Stimulated activated CD8-positive, alpha-beta memory T cell treated with anti-CD3 and anti-CD28 coated beads, Interleukin-4, amount 100 ng/mL, for 24 hours (primary cell): Measurements from ENCODE around the gene ARHGAP26.
"Not testable (repeated sequence)": the region's sequence is repeated elsewhere in the genome, so short reads cannot be mapped to it uniquely, and the experiment has no call there.

Experiments
- DNase-seq: peaks from one replicate; pipeline ENCODE4 v3.0.0-alpha.2; 2020; ENCODE audit warnings: low read depth

Gene ARHGAP26

DNA sequence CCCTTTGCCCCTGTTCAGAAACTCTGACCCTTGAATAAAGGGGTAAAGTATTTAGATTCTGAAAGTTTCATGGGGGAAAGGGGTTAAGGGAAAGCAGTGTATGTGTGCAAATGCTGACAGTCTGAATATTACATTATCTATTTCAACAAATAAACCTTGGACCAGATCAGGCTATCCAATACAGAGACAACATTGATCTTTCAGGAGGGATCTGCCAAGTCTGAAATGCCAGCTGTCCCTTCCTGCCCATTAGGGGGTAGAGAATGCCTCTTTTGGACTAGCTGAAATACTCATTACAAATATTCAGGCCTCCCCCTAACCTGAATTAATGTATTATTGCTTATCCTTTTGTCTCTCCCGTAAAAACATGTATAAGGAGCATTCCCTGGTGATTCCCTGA, 413.8 kb downstream of the ARHGAP26 start:
- no peak for DNase-seq

DNA sequence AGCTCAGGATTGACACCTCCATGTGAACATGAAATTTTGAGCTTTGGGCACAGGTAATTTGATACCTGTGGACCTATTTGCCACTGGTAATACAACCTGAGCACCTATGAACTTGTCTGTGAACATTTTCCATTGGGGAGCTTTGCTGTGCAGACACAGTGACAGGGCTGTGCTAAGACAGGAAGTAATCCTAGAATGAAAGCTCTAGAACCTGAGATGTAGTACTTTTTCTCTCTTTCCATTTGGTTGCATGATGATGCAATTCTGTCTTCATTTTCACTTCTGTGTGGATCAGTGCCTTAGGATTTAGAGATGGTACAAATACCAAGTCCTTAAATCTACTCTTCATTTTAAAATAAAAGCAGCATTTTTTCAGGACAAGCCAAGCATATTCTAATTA, 416.4 kb downstream of the ARHGAP26 start:
- no peak for DNase-seq

DNA sequence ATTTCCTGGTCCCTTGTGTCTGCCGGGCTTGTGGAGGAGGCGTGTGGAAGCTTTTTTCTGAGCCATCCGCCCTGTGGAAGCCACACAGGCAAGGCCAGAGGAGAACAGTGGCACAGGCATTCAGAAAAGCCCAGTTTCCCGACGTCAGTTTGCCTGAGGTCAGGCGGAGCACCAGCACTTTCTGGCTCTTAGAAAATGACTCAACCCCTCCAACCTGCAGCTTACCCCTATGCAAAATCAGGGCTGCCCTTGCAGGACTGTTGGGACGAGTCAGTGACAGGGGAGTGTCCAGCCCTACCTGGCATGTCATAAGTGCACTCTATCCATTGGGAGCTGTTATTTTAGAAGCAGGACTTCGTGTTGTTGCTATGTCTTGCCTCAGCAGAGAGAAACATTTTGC, 417.3 kb downstream of the ARHGAP26 start:
- no peak for DNase-seq

DNA sequence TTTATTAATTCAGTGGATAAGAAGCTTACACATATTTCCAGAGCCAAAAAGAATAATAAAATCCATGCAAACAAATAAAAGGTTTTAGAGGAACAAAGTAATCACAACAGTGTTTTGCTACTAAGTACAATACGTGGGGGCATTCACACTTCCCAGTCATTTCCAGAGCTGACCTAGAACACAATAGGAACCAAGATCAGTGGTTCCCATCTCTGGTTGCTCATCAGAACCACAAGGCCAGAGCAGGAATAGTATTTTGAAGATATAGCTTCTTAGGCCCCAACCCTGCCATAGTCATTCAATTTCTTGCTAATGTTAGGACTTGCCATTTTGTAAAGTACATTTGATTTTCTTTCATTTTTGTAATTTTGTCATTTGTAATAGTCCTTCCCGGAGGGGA, 417.9 kb downstream of the ARHGAP26 start:
- no peak for DNase-seq

DNA sequence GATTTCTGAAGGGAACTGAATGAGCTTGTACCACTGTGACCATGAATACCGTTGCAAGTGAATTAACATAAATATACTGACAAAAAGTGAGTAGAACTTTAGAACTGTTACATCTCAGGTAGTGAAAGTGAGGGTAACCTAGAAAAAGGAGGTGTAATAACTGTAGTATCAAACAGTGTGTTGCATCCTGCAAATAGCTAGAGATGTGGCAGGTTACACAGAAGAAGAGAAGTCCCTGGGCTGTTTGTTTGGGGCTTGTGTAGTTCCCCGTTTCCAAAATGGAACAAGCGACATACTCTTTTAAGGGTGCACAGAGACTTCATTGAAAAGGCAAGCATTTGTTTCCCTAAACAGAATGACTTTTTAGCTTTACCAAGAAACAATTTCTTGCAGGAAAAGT, 418.5 kb downstream of the ARHGAP26 start:
- DNase-seq = no peak

DNA sequence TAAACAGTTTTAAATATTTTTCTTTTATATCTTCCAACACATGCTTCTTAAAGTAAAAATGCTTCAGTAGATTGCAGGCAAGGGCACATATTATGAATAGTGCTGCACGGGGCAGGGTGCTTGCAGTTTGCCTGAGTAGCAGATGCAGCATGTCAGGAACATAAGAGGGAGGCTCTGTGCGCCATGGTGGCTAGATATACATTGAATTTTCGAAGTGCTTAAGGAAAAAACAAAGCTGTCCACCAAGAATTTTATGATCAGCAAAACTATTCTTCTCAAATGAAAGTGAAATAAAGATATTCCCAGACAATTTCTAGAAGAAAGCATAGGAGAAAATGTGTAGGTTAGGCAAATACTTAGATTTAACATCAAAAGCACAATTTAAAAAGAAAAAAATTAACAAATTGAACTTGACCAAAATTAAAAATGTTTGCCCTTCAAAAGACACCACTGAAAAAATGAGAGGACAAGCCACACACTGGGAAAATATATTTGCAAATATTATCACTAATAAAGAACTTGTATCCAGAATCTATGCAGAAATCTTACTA, 420.2 kb downstream of the ARHGAP26 start:
- no peak for DNase-seq

DNA sequence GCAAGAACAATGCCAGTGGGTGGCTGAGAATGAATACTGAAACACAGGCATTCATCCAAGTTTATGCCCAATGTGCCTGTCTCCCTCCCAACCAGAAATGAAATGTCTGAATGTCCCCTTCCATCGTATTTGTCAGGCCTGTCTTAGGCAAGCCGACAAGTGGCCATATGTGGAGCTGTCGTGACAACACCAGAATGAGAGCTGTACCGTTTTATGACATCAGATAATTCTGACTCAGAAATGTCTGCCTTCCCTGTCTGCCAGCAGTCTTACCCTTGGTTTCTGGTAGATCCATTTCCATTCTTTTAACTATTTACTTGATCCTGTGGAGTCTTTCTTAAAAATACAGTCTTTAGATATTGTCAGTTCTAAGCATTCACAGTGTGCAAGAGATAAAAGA, 421.5 kb downstream of the ARHGAP26 start:
- no peak for DNase-seq

DNA sequence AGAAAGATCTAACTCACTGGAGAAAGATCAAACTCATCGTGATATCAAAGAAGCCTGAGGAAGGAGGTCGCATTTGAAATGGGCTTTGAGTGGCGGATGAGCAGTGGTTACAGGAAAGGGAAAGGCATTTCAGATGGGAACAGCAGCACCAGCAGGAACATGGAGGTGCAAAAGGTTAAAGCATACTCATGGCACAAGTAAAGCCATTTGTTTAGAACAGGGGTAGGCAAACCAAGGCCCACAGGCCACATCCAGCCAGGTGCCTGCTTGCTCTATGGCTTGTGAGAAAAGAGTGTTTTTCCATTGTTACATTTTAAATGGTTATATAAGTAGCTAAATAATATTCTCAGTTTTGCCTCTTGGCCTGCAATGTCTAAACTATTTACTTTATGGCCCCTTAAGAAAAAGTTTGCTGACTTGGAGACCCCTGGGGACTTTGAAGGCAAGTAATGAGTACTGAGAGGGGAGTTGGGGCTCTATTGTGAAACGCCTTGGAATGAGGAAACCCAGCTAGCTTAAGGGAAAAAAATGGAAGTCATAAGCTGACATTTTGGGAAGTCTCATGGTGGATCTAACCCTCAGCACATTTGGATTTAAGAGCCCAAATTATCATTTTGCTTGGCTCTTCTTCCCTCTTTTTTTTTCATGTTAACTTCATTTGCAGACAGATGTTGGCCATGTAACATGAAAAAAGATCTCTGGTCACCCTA, 422.2 kb downstream of the ARHGAP26 start:
- DNase-seq = no peak

DNA sequence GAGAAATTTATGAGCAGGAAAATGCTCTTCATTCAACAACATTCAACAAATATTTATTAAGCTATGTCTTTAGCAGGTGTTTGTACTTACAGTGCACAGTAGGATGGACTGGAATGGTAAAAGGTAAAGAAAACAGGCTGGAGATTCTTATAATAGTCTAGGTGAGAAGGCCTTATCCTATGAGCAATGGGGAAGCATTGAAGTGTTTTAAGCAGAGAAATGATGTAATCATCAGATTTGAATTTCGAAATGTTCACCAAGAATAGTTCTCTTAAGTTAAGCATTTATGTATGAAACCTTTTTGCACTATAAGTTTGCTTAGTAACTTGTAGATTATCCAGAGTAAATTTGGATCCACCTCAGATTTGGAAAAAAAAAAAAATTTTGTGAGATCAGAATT, 424.0 kb downstream of the ARHGAP26 start:
- no peak for DNase-seq

DNA sequence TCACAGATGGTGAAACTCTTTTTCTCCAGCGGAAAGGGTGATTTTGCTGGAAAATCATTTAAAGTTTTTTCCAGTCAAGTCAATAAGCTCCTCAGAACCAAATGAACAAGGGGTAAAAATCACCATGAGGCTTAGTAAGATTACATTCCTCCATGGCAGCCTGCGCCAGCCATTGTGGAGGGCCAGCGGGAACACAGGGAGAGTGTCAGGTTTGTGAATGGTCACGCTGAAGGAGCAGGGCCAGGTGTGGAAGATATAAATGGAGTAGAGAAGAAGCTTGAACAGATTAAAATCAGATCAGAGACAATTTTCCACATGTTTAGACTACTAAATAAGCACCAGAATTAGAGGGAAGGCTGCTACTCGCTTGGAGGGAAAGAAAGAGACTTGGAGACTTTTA, 424.5 kb downstream of the ARHGAP26 start:
- DNase-seq = no peak

DNA sequence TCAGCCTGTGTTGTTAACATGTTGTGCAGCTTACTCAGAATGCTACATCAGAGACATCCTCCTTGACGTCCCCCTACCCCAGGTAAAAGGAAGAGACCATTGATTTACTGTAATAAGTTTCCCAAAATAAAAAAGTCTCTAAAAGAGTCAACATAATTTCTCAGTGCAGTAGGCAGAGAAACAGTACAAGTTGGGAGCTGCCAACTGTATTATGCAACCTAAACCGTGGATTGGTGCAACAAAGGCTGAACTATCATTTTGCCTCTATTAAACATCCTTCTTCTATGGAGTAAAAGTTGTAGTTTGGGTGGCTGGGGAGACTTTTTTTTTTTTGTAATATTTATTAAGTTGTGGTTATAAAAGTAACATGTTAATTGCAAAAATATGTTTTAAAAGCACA, 425.3 kb downstream of the ARHGAP26 start:
- no peak for DNase-seq

DNA sequence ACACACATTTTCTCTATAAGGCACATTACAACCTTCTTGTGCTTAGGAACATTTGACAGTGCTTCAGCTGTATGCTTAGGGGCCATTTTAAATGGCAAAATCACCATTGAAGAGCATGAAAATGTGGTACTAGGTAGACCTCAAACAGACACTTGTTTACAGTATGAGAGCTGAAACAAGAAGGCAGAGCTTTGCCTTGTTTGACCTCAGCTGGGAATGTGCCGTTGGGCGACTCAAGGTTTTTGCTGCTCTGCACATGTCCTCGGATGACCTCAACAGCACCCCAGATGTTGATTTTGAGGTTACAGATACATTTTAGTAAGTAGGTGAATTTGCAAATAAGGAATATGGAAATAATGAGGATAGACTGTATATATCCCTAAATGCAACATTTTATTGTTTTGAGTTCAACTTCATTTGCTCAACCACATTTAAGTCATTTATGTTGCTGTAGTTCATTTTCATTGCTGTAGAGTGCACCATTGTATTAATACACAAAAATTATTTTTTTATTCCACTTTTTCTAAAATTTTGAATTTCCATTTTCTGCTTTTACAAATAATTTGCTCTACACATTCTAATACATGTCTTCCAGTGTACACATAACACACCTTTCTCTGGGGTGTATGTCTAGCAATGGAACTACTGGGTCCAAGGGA, 426.6 kb downstream of the ARHGAP26 start:
- DNase-seq = no peak

DNA sequence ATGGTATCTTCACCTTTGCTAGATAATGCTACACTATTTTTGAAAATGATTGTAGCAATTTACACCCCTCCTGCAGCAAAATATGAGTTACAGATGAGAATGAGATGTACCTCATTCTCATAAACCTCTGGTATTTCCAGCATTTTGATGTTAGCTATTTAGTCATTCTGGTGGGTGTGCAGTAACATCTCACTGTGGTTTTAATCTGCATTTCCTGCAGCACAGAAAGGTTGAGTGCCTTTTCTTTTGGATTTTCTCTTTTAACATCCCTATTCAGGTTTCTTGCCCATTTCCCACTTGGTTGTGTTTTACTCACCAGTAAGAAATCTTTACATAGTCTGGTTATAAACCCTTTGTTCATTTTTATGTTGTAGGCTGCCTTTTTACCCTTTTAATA, 427.1 kb downstream of the ARHGAP26 start:
- no peak for DNase-seq

DNA sequence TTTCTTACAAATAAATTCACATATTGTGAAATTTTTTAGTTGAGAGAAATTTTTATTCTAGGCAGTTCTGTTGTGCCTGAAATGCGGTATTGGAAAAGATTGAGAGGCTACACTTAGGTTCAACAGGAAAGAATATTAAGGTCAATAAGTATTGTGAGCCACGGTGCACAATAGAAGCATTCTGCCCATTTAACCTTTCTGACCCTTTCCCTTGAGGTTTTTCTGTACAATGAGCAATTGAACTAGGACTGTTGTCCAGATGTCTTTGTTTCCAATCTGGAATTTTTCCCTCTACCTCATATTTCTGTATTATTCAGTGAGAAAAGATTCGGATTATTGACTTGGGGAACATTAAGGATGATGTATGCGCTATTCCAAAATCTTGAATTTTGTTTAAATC, 428.2 kb downstream of the ARHGAP26 start:
- no peak for DNase-seq

DNA sequence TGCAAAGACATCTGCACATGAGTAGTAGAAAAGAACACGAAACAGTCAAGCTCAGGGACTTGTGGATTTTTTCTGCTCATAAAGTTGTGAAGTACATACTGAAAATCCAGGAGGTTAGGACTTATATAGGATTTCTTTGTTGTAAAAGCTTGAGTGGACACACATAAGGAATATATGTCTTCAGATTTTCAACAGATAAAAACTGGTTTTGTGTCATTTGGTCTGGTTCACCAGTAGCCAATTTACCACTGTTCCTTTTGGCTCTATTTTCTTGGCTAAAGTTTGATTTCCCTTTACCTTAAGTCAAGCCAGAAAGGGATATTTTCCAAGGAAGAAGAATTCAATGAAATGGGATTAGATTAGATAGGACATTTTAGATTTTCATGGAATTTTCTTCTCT, 429.0 kb downstream of the ARHGAP26 start:
- no peak for DNase-seq

DNA sequence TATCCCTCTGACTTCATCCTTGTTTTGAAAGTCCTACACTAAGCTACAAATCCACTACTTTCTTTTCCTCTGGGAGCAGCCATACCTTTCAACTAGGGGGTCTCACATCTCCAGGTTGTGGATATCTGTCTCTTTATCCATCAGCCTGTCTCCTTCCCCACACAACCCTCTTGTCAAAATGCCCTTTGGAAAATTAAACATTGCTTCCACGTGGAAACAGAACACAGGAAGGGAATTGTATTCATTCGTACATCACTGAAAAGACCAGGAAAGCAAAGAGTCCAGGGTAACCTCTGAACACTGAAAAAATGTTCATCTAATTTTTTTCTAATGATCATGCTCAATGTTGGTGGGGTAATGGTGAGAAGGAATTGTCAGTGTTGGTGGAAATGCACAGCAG, 429.7 kb downstream of the ARHGAP26 start:
- no peak for DNase-seq

DNA sequence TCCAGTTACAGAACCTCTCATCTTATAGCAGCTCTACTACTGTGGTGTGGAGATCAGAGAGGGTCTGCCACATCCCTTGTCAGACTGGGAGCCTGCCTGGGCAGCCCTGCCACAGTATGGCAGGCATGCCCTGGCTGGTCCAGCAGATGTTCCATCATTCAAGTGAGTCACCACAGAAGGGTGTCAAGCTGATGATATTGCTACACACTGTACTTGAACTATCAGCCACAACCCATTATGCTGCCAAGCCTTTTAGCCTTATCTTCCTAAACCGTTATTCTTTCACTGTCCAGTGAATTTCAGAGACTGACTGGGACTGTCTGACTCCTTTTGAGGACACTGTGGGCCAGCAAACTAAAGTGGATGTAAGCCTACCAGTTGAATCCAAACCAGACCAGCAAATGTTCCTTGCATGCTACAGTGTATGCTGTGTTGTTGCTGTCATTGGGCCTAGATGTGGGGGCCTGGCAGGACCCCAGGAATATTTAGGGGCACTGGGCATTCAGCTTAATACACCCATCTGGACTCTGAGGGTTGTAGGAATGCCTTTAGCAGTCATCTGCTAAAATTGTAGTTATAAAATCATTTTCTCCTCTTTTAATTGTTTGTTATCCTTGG, 430.7 kb downstream of the ARHGAP26 start:
- no peak for DNase-seq

DNA sequence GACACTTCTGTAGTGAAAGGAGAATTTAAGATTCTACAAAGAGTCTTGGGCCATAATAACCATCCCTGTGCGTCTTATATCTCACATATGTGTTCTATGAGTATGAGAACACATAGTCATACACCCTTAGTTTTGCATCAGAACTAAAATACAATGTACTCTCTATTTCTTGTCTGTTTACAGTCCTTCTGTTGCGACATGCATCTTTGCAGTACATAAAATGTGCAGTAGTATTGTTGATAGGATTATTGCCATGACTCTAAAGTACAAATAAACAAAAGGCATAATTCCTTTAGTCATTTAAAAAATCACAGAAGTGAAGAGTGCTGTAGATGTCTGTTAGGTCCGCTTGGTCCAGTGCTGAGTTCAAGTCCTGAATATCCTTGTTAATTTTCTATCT, 431.4 kb downstream of the ARHGAP26 start:
- no peak for DNase-seq

DNA sequence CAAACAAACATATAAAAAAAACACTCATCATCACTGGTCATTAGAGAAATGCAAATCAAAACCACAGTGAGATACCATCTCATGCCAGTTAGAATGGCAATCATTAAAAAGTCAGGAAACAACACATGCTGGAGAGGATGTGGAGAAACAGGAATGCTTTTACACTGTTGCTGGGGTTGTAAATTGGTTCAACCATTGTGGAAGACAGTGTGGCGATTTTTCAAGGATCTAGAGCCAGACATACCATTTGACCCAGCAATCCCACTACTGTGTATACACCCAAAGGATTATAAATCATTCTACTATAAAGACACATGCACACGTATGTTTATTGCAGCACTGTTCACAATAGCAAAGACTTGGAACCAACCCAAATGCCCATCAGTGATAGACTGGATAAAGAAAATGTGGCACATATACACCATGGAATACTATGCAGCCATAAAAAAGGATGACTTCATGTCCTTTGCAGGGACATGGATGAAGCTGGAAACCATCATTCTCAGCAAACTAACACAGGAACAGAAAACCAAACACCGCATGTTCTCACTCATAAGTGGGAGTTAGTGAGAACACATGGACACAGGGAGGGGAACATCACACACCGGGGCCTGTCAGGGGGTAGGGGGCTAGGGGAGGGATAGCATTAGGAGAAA, 433.3 kb downstream of the ARHGAP26 start:
- DNase-seq = not testable (repeated sequence)

DNA sequence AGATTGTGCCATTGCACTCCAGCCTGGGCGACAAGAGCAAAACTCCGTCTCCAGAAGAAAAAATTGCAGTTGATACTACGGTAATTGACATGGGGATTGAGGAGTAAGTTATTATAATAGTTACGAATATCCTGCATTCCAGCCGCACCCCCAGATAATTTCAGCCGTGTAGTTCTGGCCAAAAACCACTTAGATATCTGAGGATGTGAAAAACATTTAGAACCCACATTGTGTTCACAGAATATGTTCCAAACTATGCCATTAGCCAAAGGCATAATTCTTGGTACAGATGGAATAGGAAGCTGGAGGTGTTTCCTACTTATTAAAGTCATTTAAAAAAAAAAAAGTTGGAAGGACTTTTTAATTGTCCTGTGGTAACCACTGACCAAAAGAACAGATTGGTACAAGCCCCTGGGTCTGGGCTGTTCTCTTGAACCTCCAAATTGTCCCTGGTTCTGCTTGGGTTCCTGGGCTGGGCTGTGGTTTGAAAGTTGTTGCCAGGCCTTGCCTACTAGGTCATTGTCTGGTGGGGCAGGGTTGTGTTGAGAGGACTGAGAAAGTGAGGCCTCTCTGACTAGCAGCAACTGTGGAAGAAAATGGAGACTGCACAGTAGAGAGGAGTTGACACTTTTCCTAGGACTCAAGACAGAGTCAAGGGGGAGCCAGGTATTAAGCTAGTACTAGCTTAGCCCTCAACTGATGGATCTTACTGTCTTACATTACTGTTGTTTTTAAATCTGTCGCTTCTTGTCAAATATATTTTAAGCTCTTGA, 434.5 kb downstream of the ARHGAP26 start:
- DNase-seq = no peak

DNA sequence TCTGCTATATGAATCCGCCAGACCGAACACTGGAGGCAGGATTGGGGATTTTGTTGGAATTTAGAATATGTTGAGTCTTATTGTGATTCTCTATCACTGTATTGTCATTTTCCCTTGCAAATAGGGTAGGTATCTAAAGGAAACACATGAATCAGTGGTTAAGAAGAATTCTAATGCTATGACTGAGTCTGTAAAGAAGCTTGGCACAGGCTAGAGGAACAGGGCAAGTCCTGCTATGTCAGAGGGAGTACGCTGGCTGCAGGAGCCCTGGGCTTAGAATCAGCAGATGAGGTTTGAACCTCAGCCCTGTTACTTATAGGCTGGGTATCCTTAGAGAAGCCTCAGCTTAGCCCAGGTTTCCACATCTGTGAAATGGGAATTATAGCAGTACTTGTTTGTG, 435.2 kb downstream of the ARHGAP26 start:
- DNase-seq = no peak

DNA sequence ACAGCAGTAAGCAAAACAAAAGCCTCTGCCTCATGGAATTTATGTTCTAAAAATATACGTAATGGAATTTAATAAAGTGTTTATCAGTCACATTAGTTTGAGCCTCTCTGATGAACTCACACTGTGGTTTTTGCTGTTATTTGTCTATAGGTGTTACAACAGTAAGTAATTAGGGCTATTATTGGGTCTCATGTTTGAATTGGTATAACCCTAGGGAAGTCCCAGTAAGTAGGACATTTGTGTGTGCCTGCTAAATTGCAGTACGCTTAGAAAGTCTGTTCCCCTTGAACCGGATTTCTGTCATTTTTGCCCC, 435.7 kb downstream of the ARHGAP26 start:
- DNase-seq = no peak
